ENCODE data around the gene TRABD2B.

TRABD2B gene

GRCh38 chr1:48021792-48022191 is 24.6 kb upstream of the TRABD2B start:
- no peak for DNase-seq

- no peak for DNase-seq
These were observed 22.6 kb upstream of the TRABD2B start for GRCh38 chr1:48019714-48020315.

- no peak for DNase-seq
These were observed 21.6 kb upstream of the TRABD2B start for GRCh38 chr1:48018799-48019198.

- DNase-seq: peak; percentile 20
These were observed 20.5 kb upstream of the TRABD2B start for GRCh38 chr1:48017716-48018115.

GRCh38 chr1:48016515-48016914 is 19.3 kb upstream of the TRABD2B start:
- DNase-seq: no peak

- DNase-seq: no peak
These were observed 16.1 kb upstream of the TRABD2B start for GRCh38 chr1:48013270-48013669.

- DNase-seq: no peak
These were observed 9.9 kb upstream of the TRABD2B start for GRCh38 chr1:48007047-48007446.

GRCh38 chr1:48006264-48006663 is 9.1 kb upstream of the TRABD2B start:
- DNase-seq: no peak

- DNase-seq: no peak
These were observed 8.3 kb upstream of the TRABD2B start for GRCh38 chr1:48005253-48006117.

- DNase-seq: no peak
These were observed 6.8 kb upstream of the TRABD2B start for GRCh38 chr1:48003741-48004531.

- DNase-seq: no peak
These were observed 5.0 kb upstream of the TRABD2B start for GRCh38 chr1:48002142-48002541.

- DNase-seq: no peak
These were observed 4.5 kb upstream of the TRABD2B start for GRCh38 chr1:48001696-48002095.

GRCh38 chr1:48000883-48001282 is 3.7 kb upstream of the TRABD2B start:
- DNase-seq: no peak

- DNase-seq: no peak
These were observed 1.9 kb upstream of the TRABD2B start for GRCh38 chr1:47999097-47999496.

- DNase-seq: no peak
These were observed 1.3 kb upstream of the TRABD2B start for GRCh38 chr1:47998396-47998990.

GRCh38 chr1:47996406-47997226 is 569 bp downstream of the TRABD2B start:
- no peak for DNase-seq

GRCh38 chr1:47996060-47996405 is 1.2 kb downstream of the TRABD2B start:
- DNase-seq: no peak

GRCh38 chr1:47995306-47996050 is 1.7 kb downstream of the TRABD2B start:
- no peak for DNase-seq

GRCh38 chr1:47993881-47994625 is 3.1 kb downstream of the TRABD2B start:
- DNase-seq: no peak

GRCh38 chr1:47993416-47993740 is 3.8 kb downstream of the TRABD2B start:
- no peak for DNase-seq
